ENCODE measurements around the gene EVI2B.

DNA sequence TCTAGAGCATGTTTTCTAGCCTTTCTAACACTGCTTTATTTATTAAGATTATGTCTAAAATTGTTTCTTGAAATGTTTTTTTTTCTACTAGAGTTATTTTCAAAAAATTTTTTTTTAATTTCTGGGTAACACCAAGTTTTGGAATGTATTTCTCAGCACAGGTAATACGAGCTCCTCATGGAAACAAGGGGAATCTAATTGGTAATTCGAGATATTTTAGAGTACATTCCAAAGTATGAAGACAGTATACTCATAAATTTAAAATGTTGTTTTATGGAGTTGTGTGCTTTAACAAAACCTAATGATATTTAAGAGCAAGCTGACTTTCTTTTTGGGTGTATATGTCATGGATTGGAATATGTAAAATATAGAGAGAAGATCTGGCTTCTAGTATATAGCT is 59.2 kb downstream of the EVI2B start:
- no peak for TF ChIP-seq POLR2A (IDR thresholded peaks at IDR 0.05)
- TF ChIP-seq, protein P1, sequence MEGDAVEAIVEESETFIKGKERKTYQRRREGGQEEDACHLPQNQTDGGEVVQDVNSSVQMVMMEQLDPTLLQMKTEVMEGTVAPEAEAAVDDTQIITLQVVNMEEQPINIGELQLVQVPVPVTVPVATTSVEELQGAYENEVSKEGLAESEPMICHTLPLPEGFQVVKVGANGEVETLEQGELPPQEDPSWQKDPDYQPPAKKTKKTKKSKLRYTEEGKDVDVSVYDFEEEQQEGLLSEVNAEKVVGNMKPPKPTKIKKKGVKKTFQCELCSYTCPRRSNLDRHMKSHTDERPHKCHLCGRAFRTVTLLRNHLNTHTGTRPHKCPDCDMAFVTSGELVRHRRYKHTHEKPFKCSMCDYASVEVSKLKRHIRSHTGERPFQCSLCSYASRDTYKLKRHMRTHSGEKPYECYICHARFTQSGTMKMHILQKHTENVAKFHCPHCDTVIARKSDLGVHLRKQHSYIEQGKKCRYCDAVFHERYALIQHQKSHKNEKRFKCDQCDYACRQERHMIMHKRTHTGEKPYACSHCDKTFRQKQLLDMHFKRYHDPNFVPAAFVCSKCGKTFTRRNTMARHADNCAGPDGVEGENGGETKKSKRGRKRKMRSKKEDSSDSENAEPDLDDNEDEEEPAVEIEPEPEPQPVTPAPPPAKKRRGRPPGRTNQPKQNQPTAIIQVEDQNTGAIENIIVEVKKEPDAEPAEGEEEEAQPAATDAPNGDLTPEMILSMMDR (IDR thresholded peaks at IDR 0.05), result no peak

Data from ovary (tissue), 3 donors.